Cardiac muscle cell (in vitro differentiated cells and primary cell): ENCODE results near the gene CIAO2B. TPM values are rescaled to one million over a fixed set of nuclear protein-coding genes. Genes with fewer than 3 reads are reported as not detected.

Experiments used
- DNase-seq, 2 donors: peaks; one replicate each; pipeline versions ENCODE4 v3.0.0 to v3.0.0-alpha.2; 2010 to 2017; ENCODE audit warnings: low read depth in 1 of 2, low spot score in 1 of 2
- H3K27ac ChIP-seq: fragments of 200-600 bp; sonication (generic); 2 replicates; pipeline ENCODE4 v1.5.1; 2016
- H3K27me3 ChIP-seq: fragments of 200-600 bp; sonication (generic); 2 replicates; pipeline ENCODE4 v1.6.0; 2016; ENCODE audit warnings: control low read depth
- H3K36me3 ChIP-seq: fragments of 200-600 bp; sonication (generic); 2 replicates; pipeline ENCODE4 v1.5.1; 2016; ENCODE audit warnings: control low read depth
- H3K4me1 ChIP-seq: fragments of 200-600 bp; sonication (generic); 2 replicates; pipeline ENCODE4 v1.8.1; 2017; ENCODE audit warnings: low read depth, mild to moderate bottlenecking, mixed run types
- H3K4me3 ChIP-seq: fragments of 200-600 bp; sonication (generic); 2 replicates; pipeline ENCODE4 v1.5.1; 2016; ENCODE audit warnings: mild to moderate bottlenecking
- H3K9me3 ChIP-seq: fragments of 200-600 bp; sonication (generic); 2 replicates; pipeline ENCODE4 v1.5.1; 2017; ENCODE audit warnings: low read depth, mild to moderate bottlenecking, control low read depth
- CTCF ChIP-seq: IDR thresholded peaks from 2 replicates; pipeline ENCODE4 v1.5.1; 2012; ENCODE audit warnings: low read depth, mild to moderate bottlenecking, low read length
- polyA plus RNA-seq: library from polyadenylated mRNA; unstranded; fragments of >200 nt; fragmentation: Nextera tagmentation; extraction: Ambion mirVana; gene quantifications from 2 replicates; pipeline ENCODE4 v1.2.1, GENCODE V29; 2016
- total RNA-seq: library from RNA; depleted of rRNA; stranded (reverse); fragments of >200 nt; gene quantifications from 2 replicates; pipeline ENCODE4 v1.2.3, GENCODE V29; 2016

Gene CIAO2B
- total and polyA plus RNA-seq, 2 experiments from 2014 or later, result 151 to 194 TPM

DNA sequence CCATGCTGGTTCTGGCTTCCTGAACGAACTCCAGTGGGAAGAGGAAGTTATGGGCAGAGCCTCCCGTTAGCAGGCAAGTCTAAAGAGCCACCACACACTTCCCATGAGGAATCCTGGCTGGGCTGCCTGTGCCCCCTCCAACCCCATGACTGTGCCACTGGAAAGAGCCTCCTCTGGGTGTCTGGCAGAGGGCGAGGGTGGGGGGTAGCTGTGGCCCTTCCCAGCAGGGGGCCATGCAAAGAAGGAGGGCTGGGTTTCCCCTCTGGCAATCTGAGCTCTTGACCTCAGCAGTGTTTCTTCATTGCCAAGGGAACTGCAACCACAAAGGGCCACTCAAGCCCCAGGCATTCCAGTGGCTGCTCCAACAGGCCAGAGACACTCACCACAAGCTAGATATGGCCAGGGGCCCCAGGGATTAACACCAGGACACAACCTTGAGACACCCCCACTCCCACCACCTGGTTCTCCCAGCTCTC lies 7.2 kb downstream of the CIAO2B start:
- Histone ChIP-seq H3K36me3 (no peaks in the 10 kb centered on the region), H3K27me3 (no peaks in the 10 kb centered on the region), H3K4me3 (no peak overlapping the region), H3K27ac (peak overlapping the region; percentile 80), H3K9me3 (no peaks in the 10 kb centered on the region), H3K4me1 (peaks cover 48% of the 10 kb centered on the region)
- no peak for TF ChIP-seq CTCF
- DNase-seq, result peak in 1 of 2 donors; percentile 93

- DNase-seq, result no peak
- Histone ChIP-seq H3K27ac (peak overlapping the region; percentile 80), H3K36me3 (no peaks in the 10 kb centered on the region), H3K9me3 (no peaks in the 10 kb centered on the region), H3K27me3 (no peaks in the 10 kb centered on the region), H3K4me1 (peaks cover 48% of the 10 kb centered on the region), H3K4me3 (peak overlapping the region; percentile 92)
- no peak for TF ChIP-seq CTCF
Observed at GRCh38 chr16:66926171-66926947, 7.8 kb downstream of the CIAO2B start.

GRCh38 chr16:66925322-66925840 lies 8.8 kb downstream of the CIAO2B start, which contains the start of gene RRAD:
TSS of gene RRAD (minus strand) at chr16:66925535. CDS start at chr16:66925179, 356 bp downstream.
- DNase-seq, result peak; percentile 45 to 60
- peak within 1 kb of the TSS; percentile 92 for H3K4me3 ChIP-seq
- H3K36me3 ChIP-seq, result no peaks in the 10 kb centered on the region
- no peaks in the 10 kb centered on the region for H3K27me3 ChIP-seq
- peaks cover 50% of the 10 kb centered on the region for H3K4me1 ChIP-seq
- no peaks in the 10 kb centered on the region for H3K9me3 ChIP-seq
- peak within 1 kb of the TSS; percentile 80 for H3K27ac ChIP-seq
- TF ChIP-seq CTCF, result no peak

GRCh38 chr16:66924527-66925321 lies 9.5 kb downstream of the CIAO2B start:
- Histone ChIP-seq H3K9me3 (no peaks in the 10 kb centered on the region), H3K4me1 (peaks cover 50% of the 10 kb centered on the region)

More at GRCh38 chr16:66924527-66925321, 9.5 kb downstream of the CIAO2B start:
- peak in 1 of 2 donors; percentile 83 for DNase-seq
- Histone ChIP-seq H3K36me3 (no peaks in the 10 kb centered on the region), H3K27me3 (no peaks in the 10 kb centered on the region), H3K4me3 (peak overlapping the region; percentile 92), H3K27ac (peak overlapping the region; percentile 80)
- peak; percentile 28 for TF ChIP-seq CTCF
